Activated CD4-positive, alpha-beta T cell treated with anti-CD3 and anti-CD28 coated beads, Interleukin-2, amount 50 U/mL, for 4 hours (primary cell): ENCODE measurements around the gene HTD2.

Experiments used
- DNase-seq, 2 experiments: peaks; one replicate each; pipeline ENCODE4 v3.0.0-alpha.2; 2020

Gene HTD2

GRCh38 chr3:58293516-58293915 lies 12.8 kb upstream of the HTD2 start:
- DNase-seq = no peak

GRCh38 chr3:58296269-58296668 lies 10.1 kb upstream of the HTD2 start:
- DNase-seq = no peak

GRCh38 chr3:58296843-58297242 lies 9.5 kb upstream of the HTD2 start:
- DNase-seq = no peak

GRCh38 chr3:58298190-58298589 lies 8.1 kb upstream of the HTD2 start:
- no peak for DNase-seq

- DNase-seq = no peak
Observed at GRCh38 chr3:58299075-58299474, 7.2 kb upstream of the HTD2 start.

- no peak for DNase-seq
Observed at GRCh38 chr3:58299839-58300516, 6.3 kb upstream of the HTD2 start.

GRCh38 chr3:58307639-58308215 lies 1.4 kb downstream of the HTD2 start:
- peak; percentile 19 to 29 for DNase-seq

- no peak for DNase-seq
Observed at GRCh38 chr3:58308728-58309127, 2.4 kb downstream of the HTD2 start.

GRCh38 chr3:58317811-58318210 lies 11.5 kb downstream of the HTD2 start:
- no peak for DNase-seq

GRCh38 chr3:58321791-58322190 lies 15.5 kb downstream of the HTD2 start:
- no peak for DNase-seq

- no peak for DNase-seq
Observed at GRCh38 chr3:58322793-58323192, 16.5 kb downstream of the HTD2 start.

- DNase-seq = no peak
Observed at GRCh38 chr3:58323529-58324390, 17.4 kb downstream of the HTD2 start.

- no peak for DNase-seq
Observed at GRCh38 chr3:58324391-58325390, 18.4 kb downstream of the HTD2 start.

GRCh38 chr3:58325525-58325992 lies 19.2 kb downstream of the HTD2 start:
- DNase-seq = no peak

GRCh38 chr3:58326267-58326900 lies 20.1 kb downstream of the HTD2 start:
- DNase-seq = no peak

GRCh38 chr3:58329150-58329921 lies 23.0 kb downstream of the HTD2 start:
- DNase-seq = no peak

GRCh38 chr3:58329922-58330413 lies 23.6 kb downstream of the HTD2 start:
- no peak for DNase-seq

GRCh38 chr3:58331593-58332152 lies 25.4 kb downstream of the HTD2 start:
- DNase-seq = no peak

- DNase-seq = peak; percentile 69 to 70
Observed at GRCh38 chr3:58332575-58333188, 26.4 kb downstream of the HTD2 start, which contains the start of gene PXK. TSS of gene PXK (plus strand) at chr3:58332892. CDS start at chr3:58332989, 97 bp downstream.
